Smooth muscle cell (in vitro differentiated cells): ENCODE measurements around the gene YY1. TPM values are rescaled to one million over a fixed set of nuclear protein-coding genes. Genes with fewer than 3 reads are reported as not detected.
"Not testable (repeated sequence)": the region's sequence is repeated elsewhere in the genome, so short reads cannot be mapped to it uniquely, and the experiment has no call there.

Source experiments
- DNase-seq: peaks from one replicate; lab custom pipeline; 2025; ENCODE audit not compliant: unreplicated experiment; lab: John Stamatoyannopoulos, UW
- H2AFZ ChIP-seq: fragments of 200-600 bp; sonication (generic); 2 replicates; pipeline ENCODE4 v1.6.0; 2016; ENCODE audit warnings: antibody characterized with exemption, low read depth, mild to moderate bottlenecking
- H3F3A ChIP-seq: fragments of 200-600 bp; sonication (generic); 2 replicates; pipeline ENCODE4 v1.6.0; 2017; ENCODE audit warnings: antibody characterized with exemption, low read depth
- H3K27ac ChIP-seq: fragments of 200-600 bp; sonication (generic); 2 replicates; pipeline ENCODE4 v1.5.1; 2016; ENCODE audit warnings: low read depth, mild to moderate bottlenecking
- H3K27me3 ChIP-seq: fragments of 200-600 bp; sonication (generic); 2 replicates; pipeline ENCODE4 v1.6.1; 2016; ENCODE audit warnings: low read depth, mild to moderate bottlenecking
- H3K36me3 ChIP-seq: fragments of 200-600 bp; sonication (generic); 2 replicates; pipeline ENCODE4 v1.5.1; 2016; ENCODE audit warnings: low read depth
- H3K4me1 ChIP-seq: fragments of 200-600 bp; sonication (generic); 2 replicates; pipeline ENCODE4 v1.5.1; 2016; ENCODE audit warnings: low read depth
- H3K4me2 ChIP-seq: fragments of 200-600 bp; sonication (generic); 2 replicates; pipeline ENCODE4 v1.6.0; 2016; ENCODE audit warnings: mild to moderate bottlenecking
- H3K4me3 ChIP-seq: fragments of 200-600 bp; sonication (generic); 2 replicates; pipeline ENCODE4 v1.5.1; 2016; ENCODE audit warnings: mild to moderate bottlenecking
- H3K79me2 ChIP-seq: fragments of 200-600 bp; sonication (generic); 2 replicates; pipeline ENCODE4 v1.6.0; 2016; ENCODE audit warnings: low read depth, mild to moderate bottlenecking
- H3K9ac ChIP-seq: fragments of 200-600 bp; sonication (generic); 2 replicates; pipeline ENCODE4 v1.6.0; 2016; ENCODE audit warnings: low read depth
- H3K9me3 ChIP-seq: fragments of 200-600 bp; sonication (generic); replicated peaks from 2 replicates; pipeline ENCODE4 v1.5.1; 2016; ENCODE audit warnings: low read depth
- H4K20me1 ChIP-seq: fragments of 200-600 bp; sonication (generic); 2 replicates; pipeline ENCODE4 v1.6.0; 2016; ENCODE audit warnings: low read depth
- WGBS: methylation state at CpG from one replicate; pipeline ENCODE4 v1.1.7; 2016; ENCODE audit warnings: low lambda C conversion rate; 5-methylcytosine and 5-hydroxymethylcytosine counted together
- polyA plus RNA-seq: library from polyadenylated mRNA; unstranded; fragments of >200 nt; fragmentation: Nextera tagmentation; extraction: Ambion mirVana; gene quantifications from 2 replicates; pipeline ENCODE4 v1.2.1, GENCODE V29; 2016
- total RNA-seq: library from RNA; depleted of rRNA; stranded (reverse); fragments of >200 nt; gene quantifications from 2 replicates; pipeline ENCODE4 v1.2.3, GENCODE V29; 2014
- TF ChIP-seq, protein P1 (sequence below): fragments of 200-600 bp; sonication (generic); IDR thresholded peaks from 2 replicates; pipeline ENCODE4 v1.5.1; 2017; ENCODE audit warnings: borderline replicate concordance, mild to moderate bottlenecking, antibody characterized with exemption; ENCODE audit not compliant: insufficient read depth, poor library complexity, severe bottlenecking

The YY1 gene
- total and polyA plus RNA-seq, 2 experiments from 2014 or later: 28.2 to 48.7 TPM

DNA sequence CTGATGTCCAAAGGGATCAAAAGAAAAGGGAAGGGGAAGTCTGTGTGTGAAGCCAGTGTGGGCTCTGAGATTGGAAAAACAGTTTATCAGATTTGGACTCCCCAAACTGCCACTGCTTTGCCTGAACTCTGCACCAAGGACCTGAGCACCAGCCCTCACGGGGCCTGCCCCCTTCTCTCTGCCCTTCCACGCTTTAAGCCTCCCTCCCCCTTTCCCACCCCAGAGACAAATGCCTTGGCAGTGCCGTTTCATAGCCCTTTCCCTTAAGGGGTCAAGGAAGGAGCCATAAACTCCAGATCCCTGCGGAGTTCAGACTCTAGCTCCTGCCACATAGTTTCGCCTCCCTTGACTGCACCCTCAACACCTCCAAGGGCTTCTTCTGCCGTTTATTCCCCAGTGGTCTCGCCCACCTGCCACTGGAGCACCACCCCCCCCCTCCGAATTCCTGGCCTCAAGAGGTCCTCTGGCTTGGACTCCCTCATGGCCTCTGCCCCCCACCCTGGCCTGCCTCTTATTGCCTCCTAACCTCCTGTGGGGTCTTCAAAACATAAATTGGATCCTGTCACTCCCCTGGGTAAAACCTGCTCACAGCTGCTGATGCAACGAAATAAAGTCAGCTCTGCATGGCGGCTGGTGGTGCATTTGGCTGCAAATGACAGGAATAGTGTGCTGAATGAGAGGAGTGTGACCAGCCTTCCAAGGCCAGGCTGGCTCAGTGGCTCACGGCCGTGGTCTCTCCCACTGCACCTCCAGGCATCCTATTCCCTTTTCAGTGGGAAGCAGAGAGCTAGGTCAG, 48.5 kb downstream of the YY1 start:
- H4K20me1 ChIP-seq: peaks cover 19% of the 10 kb centered on the region
- H3K36me3 ChIP-seq: no peaks in the 10 kb centered on the region
- H3K4me1 ChIP-seq: no peaks in the 10 kb centered on the region
- no peak overlapping the region for H3K4me3 ChIP-seq
- no peak overlapping the region for H3K9ac ChIP-seq
- WGBS: 91% methylated on average over 10 of the region's 12 CpGs
- no peak overlapping the region for H2AFZ ChIP-seq
- H3F3A ChIP-seq: peaks cover 17% of the 10 kb centered on the region
- H3K27ac ChIP-seq: no peak overlapping the region
- DNase-seq: no peak
- H3K27me3 ChIP-seq: no peaks in the 10 kb centered on the region
- H3K4me2 ChIP-seq: no peak overlapping the region
- H3K79me2 ChIP-seq: peaks cover 3% of the 10 kb centered on the region
- TF ChIP-seq, protein P1, sequence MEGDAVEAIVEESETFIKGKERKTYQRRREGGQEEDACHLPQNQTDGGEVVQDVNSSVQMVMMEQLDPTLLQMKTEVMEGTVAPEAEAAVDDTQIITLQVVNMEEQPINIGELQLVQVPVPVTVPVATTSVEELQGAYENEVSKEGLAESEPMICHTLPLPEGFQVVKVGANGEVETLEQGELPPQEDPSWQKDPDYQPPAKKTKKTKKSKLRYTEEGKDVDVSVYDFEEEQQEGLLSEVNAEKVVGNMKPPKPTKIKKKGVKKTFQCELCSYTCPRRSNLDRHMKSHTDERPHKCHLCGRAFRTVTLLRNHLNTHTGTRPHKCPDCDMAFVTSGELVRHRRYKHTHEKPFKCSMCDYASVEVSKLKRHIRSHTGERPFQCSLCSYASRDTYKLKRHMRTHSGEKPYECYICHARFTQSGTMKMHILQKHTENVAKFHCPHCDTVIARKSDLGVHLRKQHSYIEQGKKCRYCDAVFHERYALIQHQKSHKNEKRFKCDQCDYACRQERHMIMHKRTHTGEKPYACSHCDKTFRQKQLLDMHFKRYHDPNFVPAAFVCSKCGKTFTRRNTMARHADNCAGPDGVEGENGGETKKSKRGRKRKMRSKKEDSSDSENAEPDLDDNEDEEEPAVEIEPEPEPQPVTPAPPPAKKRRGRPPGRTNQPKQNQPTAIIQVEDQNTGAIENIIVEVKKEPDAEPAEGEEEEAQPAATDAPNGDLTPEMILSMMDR: no peak
- no peaks in the 10 kb centered on the region for H3K9me3 ChIP-seq

DNA sequence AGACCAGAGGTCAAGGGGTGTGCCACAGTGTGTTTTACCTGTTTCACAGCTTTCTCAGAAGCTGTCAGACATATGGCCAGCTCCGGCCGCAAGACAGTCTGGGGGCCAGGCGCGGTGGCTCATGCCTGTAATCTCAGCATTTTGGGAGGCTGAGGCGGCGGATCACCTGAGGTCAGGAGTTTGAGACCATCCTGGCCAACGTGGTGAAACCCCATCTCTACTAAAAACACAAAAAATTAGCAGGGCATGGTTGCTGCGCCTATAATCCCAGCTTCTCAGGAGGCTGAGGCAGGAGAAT, 49.0 kb downstream of the YY1 start:
- H3K4me3 ChIP-seq, H3K4me1 ChIP-seq, H3K27me3 ChIP-seq, H3K9me3 ChIP-seq, H2AFZ ChIP-seq, DNase-seq, H3K36me3 ChIP-seq, H3K4me2 ChIP-seq, H3K9ac ChIP-seq, H3K79me2 ChIP-seq, H3K27ac ChIP-seq: not testable (repeated sequence)
- H4K20me1 ChIP-seq: peaks cover 13% of the 10 kb centered on the region
- WGBS: 92% methylated on average over 8 of the region's 8 CpGs
- peaks cover 12% of the 10 kb centered on the region for H3F3A ChIP-seq

DNA sequence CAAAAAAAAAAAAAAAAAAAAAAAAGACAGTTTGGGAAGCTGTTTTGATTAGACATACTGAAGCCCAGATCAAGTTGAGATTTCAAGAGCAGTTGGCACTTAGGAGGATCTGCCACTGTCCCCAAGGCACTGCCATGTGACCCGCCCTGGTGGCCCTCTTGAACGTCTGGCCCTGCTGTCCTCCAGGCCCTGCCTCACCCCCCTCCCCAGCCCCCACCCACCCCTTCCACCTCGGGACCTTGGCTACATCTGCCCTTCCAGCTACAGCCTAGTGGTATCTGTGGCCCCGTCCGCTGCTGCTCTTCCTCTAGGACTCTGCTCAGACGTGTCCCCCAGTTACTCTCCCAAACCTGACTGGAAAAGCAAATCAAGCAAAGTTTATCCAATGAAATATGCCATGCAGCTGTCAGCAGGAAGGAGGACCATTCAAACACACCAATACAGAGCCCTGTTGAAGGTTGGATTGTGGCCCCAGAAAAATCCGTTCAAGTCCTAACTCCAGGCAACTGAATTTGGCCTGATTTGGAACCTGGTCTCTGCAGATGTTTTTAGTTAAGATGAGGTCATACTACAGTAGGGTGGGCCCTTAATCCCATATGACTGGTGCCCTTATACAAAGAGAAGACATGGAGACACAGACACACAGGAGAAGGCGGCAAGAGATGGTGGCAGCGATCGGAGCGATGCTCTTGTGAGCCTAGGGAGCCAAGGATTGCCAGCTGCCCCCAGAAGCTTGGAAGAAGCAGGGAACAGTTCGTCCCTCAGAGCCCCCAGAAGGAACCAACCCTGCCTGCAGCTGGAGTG, 49.6 kb downstream of the YY1 start:
- TF ChIP-seq, protein P1: no peak
- no peak for DNase-seq
- Histone ChIP-seq H3K4me2 (no peak overlapping the region), H3K27me3 (no peaks in the 10 kb centered on the region), H3K79me2 (peaks cover 3% of the 10 kb centered on the region), H3K4me3 (no peak overlapping the region), H3K9ac (no peak overlapping the region), H4K20me1 (peaks cover 10% of the 10 kb centered on the region), H3K9me3 (no peaks in the 10 kb centered on the region), H3F3A (peaks cover 5% of the 10 kb centered on the region), H2AFZ (no peak overlapping the region), H3K27ac (no peak overlapping the region), H3K36me3 (no peaks in the 10 kb centered on the region), H3K4me1 (no peaks in the 10 kb centered on the region)
- WGBS: 90% methylated on average over 11 of the region's 12 CpGs

DNA sequence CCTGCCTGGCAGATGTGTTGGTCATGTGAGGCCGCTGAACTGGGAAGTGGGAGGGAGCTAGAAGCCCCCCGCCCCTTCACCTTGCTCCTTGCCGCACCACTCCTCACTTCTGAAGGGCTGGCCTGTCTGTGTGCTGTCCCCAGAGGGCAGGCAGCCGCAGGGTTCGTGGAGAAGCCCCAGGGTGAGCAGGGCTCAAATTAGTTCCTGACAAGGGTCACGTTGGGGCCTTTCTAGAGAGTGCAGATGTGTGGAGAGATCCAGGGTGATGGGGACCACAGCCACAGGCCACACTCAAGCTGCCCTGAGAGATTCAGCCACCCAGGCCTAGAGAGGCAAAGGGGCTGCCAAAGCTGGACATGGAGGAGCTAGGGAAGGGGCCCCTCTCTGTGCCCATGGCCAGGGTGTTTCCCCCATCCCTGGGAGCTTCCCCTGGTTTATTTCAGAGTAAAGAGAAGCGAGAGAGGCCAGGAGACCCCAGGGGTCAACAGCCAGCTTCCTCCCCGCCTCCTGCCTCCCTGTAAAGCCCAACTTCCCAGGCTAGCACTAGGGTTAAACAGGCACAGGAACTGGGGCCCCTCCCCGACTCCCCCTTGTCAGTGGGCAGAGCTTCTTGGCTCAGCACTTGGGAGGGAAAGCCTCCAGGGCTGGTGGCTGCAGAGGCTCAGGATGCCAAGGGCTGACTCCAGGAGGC, 51.1 kb downstream of the YY1 start:
- H3K4me3 ChIP-seq: no peak overlapping the region
- H3K9ac ChIP-seq: no peak overlapping the region
- no peak overlapping the region for H3K4me2 ChIP-seq
- TF ChIP-seq, protein P1: no peak
- no peaks in the 10 kb centered on the region for H3F3A ChIP-seq
- no peak for DNase-seq
- H3K4me1 ChIP-seq: no peaks in the 10 kb centered on the region
- no peak overlapping the region for H2AFZ ChIP-seq
- H3K27me3 ChIP-seq: no peaks in the 10 kb centered on the region
- no peaks in the 10 kb centered on the region for H3K36me3 ChIP-seq
- WGBS: 91% methylated on average over 9 of the region's 9 CpGs
- H3K79me2 ChIP-seq: no peaks in the 10 kb centered on the region
- no peaks in the 10 kb centered on the region for H3K9me3 ChIP-seq
- no peak overlapping the region for H3K27ac ChIP-seq
- H4K20me1 ChIP-seq: no peaks in the 10 kb centered on the region
